ENCODE measurements around the gene BLACAT1.

- no peak for TF ChIP-seq CTCF (conservative IDR thresholded peaks at IDR 0.05)
- TF ChIP-seq EZH2 (IDR thresholded peaks at IDR 0.05; ENCODE audit: low read depth): no peak; the same call in none of the 2 replicates
Observed at GRCh38 chr1:205456383-205456867, 580 bp upstream of the BLACAT1 start.
